K562 (cell line): ENCODE measurements around the gene IQCE. TPM values are rescaled to one million over a fixed set of nuclear protein-coding genes. Genes with fewer than 3 reads are reported as not detected.

Experiments
- ATAC-seq: fragments of 200-7000 bp; cut with Tn5 transposase; 3 replicates; pipeline ENCODE4 v1.9.1; 2020; ENCODE audit warnings: moderate library complexity
- BruUV-seq: library from RNA; stranded (reverse); fragments of 400-500 nt; replicated peaks from 2 replicates; lab custom pipeline; 2021; lab: Mats Ljungman, UMichigan
- CTCF ChIA-PET: fragments of 300-600 bp; formaldehyde crosslinking; extraction: SDS; loops from one replicate; lab custom pipeline; 2021; ENCODE audit warnings: low intra/inter-chr PET ratio; lab: Yijun Ruan, JAX
- POLR2A ChIA-PET: fragments of 300-600, 350-650 bp; sonication (Branson Sonifier 250); formaldehyde crosslinking; extraction: SDS; loops from one replicate; lab custom pipeline; 2021; ENCODE audit warnings: antibody characterized with exemption, inconsistent platforms; lab: Yijun Ruan, JAX
- DNase-seq, 4 experiments: peaks; one replicate each; pipeline versions ENCODE4 v3.0.0 to v3.0.0-alpha.2; 2011 to 2018; ENCODE audit warnings: low spot score in 3 of 4, mixed read lengths in 3 of 4; ENCODE audit errors: extremely low read depth in 1 of 4
- FAIRE-seq: peaks from 2 replicates; lab custom pipeline; 2011; peaks lifted over from hg19 to GRCh38; lab: Jason Lieb, UNC
- H2AFZ ChIP-seq: 2 replicates; pipeline ENCODE4 v1.6.0; 2011; ENCODE audit warnings: low read depth, low read length, control low read depth, inconsistent platforms
- H3K27ac ChIP-seq: fragments of 200-600 bp; 3 replicates; pipeline ENCODE4 v1.8.0; 2011; ENCODE audit warnings: low read depth, mild to moderate bottlenecking, control low read depth, inconsistent platforms, low read length, moderate library complexity, mixed read lengths; ENCODE audit errors: extremely low read depth
- H3K27me3 ChIP-seq, 2 experiments: fragments of 300-600 bp in 1 of 2; 2 replicates in 1 of 2; 3 replicates in 1 of 2; pipeline versions ENCODE4 v1.6.0 to v1.8.0; 2011; ENCODE audit warnings: inconsistent platforms in 2 of 2, low read length in 2 of 2, mild to moderate bottlenecking in 1 of 2, mixed read lengths in 1 of 2, moderate library complexity in 1 of 2; ENCODE audit not compliant: control insufficient read depth in 2 of 2, insufficient read depth in 2 of 2
- H3K36me3 ChIP-seq: fragments of 300-600 bp; 3 replicates; pipeline ENCODE4 v1.8.0; 2011; ENCODE audit warnings: mild to moderate bottlenecking, low read length, inconsistent platforms; ENCODE audit not compliant: control insufficient read depth, insufficient read depth
- H3K4me1 ChIP-seq, 2 experiments: fragments of 200-600 bp in 1 of 2; replicated peaks in 1 of 2; 2 replicates in 1 of 2; 3 replicates in 1 of 2; pipeline versions ENCODE4 v1.5.1 to v1.8.0; 2011; ENCODE audit warnings: inconsistent platforms in 2 of 2, low read length in 2 of 2, mild to moderate bottlenecking in 1 of 2, mixed read lengths in 1 of 2, moderate library complexity in 1 of 2; ENCODE audit not compliant: control insufficient read depth in 2 of 2, insufficient read depth in 2 of 2
- H3K4me2 ChIP-seq: 2 replicates; pipeline ENCODE4 v1.6.1; 2011; ENCODE audit warnings: low read length, control low read depth, inconsistent platforms, mixed read lengths; ENCODE audit not compliant: insufficient read depth
- H3K4me3 ChIP-seq: fragments of 200-600 bp; sonication (generic), shearing (Covaris generic); 2 replicates; pipeline ENCODE4 v1.5.1; 2016; ENCODE audit warnings: control low read depth, inconsistent platforms
- H3K79me2 ChIP-seq: fragments of 200-600 bp; 3 replicates; pipeline ENCODE4 v1.8.0; 2011; ENCODE audit warnings: low read length, inconsistent platforms; ENCODE audit not compliant: control insufficient read depth, insufficient read depth
- H3K9ac ChIP-seq, 2 experiments: 2 replicates each; pipeline versions ENCODE4 v1.6.0 to v1.6.1; 2011; ENCODE audit warnings: low read depth in 2 of 2, low read length in 2 of 2, control low read depth in 1 of 2, inconsistent platforms in 1 of 2, mild to moderate bottlenecking in 1 of 2, mixed read lengths in 1 of 2; ENCODE audit not compliant: insufficient read depth in 1 of 2
- H3K9me1 ChIP-seq: one replicate; pipeline ENCODE4 v1.6.0; 2011; ENCODE audit warnings: inconsistent platforms, mild to moderate bottlenecking, low read length, moderate library complexity; ENCODE audit not compliant: control insufficient read depth, insufficient read depth
- H3K9me3 ChIP-seq: replicated peaks from 2 replicates; pipeline ENCODE4 v1.5.1; 2011; ENCODE audit warnings: low read depth, low read length, inconsistent platforms; ENCODE audit not compliant: control insufficient read depth, insufficient read depth
- H4K20me1 ChIP-seq: replicated peaks from 2 replicates; pipeline ENCODE4 v1.6.1; 2011; ENCODE audit warnings: low read length, inconsistent platforms, mixed read lengths; ENCODE audit not compliant: control insufficient read depth, insufficient read depth
- C11orf30 ChIP-seq: fragments of 450-650 bp; IDR thresholded peaks from 2 replicates; pipeline ENCODE4 v1.6.1; 2016; ENCODE audit warnings: low read depth, mild to moderate bottlenecking
- EP400 ChIP-seq: fragments of 450-650 bp; IDR thresholded peaks from 2 replicates; pipeline ENCODE4 v1.6.1; 2017; ENCODE audit warnings: antibody characterized with exemption, mild to moderate bottlenecking, moderate library complexity
- GABPB1 ChIP-seq: sonication (generic); formaldehyde crosslinking; IDR thresholded peaks from 2 replicates; pipeline ENCODE4 v1.8.0; 2022; ENCODE audit warnings: mild to moderate bottlenecking, missing genetic modification reagents
- GTF2F1 ChIP-seq: IDR thresholded peaks from 2 replicates; pipeline ENCODE4 v1.6.1; 2011; ENCODE audit warnings: low read depth, low read length, improper control_type of control experiment
- KDM2B ChIP-seq: fragments of 250-450 bp; sonication (Bioruptor Pico); IDR thresholded peaks from 2 replicates; pipeline ENCODE4 v1.8.0; 2021; ENCODE audit warnings: mild to moderate bottlenecking, moderate library complexity
- KHSRP ChIP-seq: fragments of 450-650 bp; IDR thresholded peaks from 2 replicates; pipeline ENCODE4 v1.6.1; 2017
- PHF21A ChIP-seq: fragments of 450-650 bp; IDR thresholded peaks from 2 replicates; pipeline ENCODE4 v1.6.1; 2017; ENCODE audit warnings: low read depth, borderline replicate concordance
- SMARCB1 ChIP-seq: IDR thresholded peaks from 2 replicates; pipeline ENCODE4 v1.6.1; 2011; ENCODE audit warnings: improper control_type of control experiment, low read depth; ENCODE audit not compliant: insufficient read length
- SREBF2 ChIP-seq: sonication (generic); formaldehyde crosslinking; IDR thresholded peaks from 2 replicates; pipeline ENCODE4 v1.4.0; 2020; ENCODE audit warnings: mild to moderate bottlenecking, missing genetic modification reagents
- ZNF174 ChIP-seq: fragments of 250-450 bp; sonication (Bioruptor Pico); IDR thresholded peaks from 2 replicates; pipeline ENCODE4 v1.4.0; 2020; ENCODE audit warnings: mild to moderate bottlenecking
- ZNF24 ChIP-seq: fragments of 450-650 bp; IDR thresholded peaks from 2 replicates; pipeline ENCODE4 v1.6.1; 2016
- ZSCAN32 ChIP-seq: fragments of 450-650 bp; formaldehyde crosslinking; IDR thresholded peaks from 2 replicates; pipeline ENCODE4 v1.4.0; 2020; ENCODE audit warnings: mild to moderate bottlenecking, moderate library complexity
- WGBS: fragments of 100-300 bp; shearing (Covaris generic); methylation state at CpG from one replicate; pipeline ENCODE4 v1.1.6; 2016; ENCODE audit warnings: low coverage, mixed read lengths; ENCODE audit not compliant: insufficient coverage; ENCODE audit errors: missing lambda C conversion rate; 5-methylcytosine and 5-hydroxymethylcytosine counted together
- in situ Hi-C: fragments of 300-500 bp; cut with MboI; formaldehyde crosslinking; loops from 4 replicates; pipeline ENCODE4 v1.15.0; 2018; ENCODE audit warnings: inconsistent platforms, mixed read lengths
- intact Hi-C: fragments of 100-400 bp; cut with micrococcal nuclease; formaldehyde crosslinking; loops from 2 replicates; pipeline ENCODE4 v1.14.2; 2022
- polyA plus RNA-seq, 8 experiments: library from polyadenylated mRNA; depleted of rRNA in 4 of 8; stranded (reverse) in 5 of 8; unstranded in 3 of 8; fragments of >200 nt; fragmentation: Nextera tagmentation in 2 of 8; fragmentation: Illumina TruSeq in 1 of 8; extraction: Ambion mirVana in 2 of 8; extraction: Trizol in 1 of 8; gene quantifications; 2 replicates each; pipeline versions ENCODE4 v1.2.1 to v1.2.3, GENCODE V29; 2011 to 2014; ENCODE audit warnings: inconsistent platforms in 1 of 8, missing spikeins in 1 of 8
- total RNA-seq, 7 experiments: library from RNA; depleted of rRNA in 6 of 7; stranded (reverse); fragments of >200 nt in 6 of 7; fragmentation: Illumina TruSeq in 2 of 7; extraction: Trizol in 2 of 7; gene quantifications; 2 replicates each; pipeline versions ENCODE4 v1.2.1 to v1.2.3, GENCODE V29; 2011 to 2021; ENCODE audit warnings: low replicate concordance in 1 of 7
- TF ChIP-seq, protein P1 (sequence below), 2 experiments: IDR thresholded peaks in 1 of 2; conservative IDR thresholded peaks in 1 of 2; 2 replicates each; pipeline ENCODE4 v1.6.1; 2016; ENCODE audit warnings: low read depth in 2 of 2, mild to moderate bottlenecking in 1 of 2, missing compliant biosample characterization in 1 of 2, missing genetic modification characterization in 1 of 2, moderate library complexity in 1 of 2
- TF ChIP-seq, protein P2 (sequence below): fragments of 450-650 bp; IDR thresholded peaks from 2 replicates; pipeline ENCODE4 v1.7.0; 2016; ENCODE audit warnings: borderline replicate concordance

The IQCE gene
- total and polyA plus RNA-seq, 9 of the 15 experiments (the other 6 are each of a cell fraction or from before 2014, with no cell fraction given), result 0.18 to 8.5 (median 4.2) TPM

DNA sequence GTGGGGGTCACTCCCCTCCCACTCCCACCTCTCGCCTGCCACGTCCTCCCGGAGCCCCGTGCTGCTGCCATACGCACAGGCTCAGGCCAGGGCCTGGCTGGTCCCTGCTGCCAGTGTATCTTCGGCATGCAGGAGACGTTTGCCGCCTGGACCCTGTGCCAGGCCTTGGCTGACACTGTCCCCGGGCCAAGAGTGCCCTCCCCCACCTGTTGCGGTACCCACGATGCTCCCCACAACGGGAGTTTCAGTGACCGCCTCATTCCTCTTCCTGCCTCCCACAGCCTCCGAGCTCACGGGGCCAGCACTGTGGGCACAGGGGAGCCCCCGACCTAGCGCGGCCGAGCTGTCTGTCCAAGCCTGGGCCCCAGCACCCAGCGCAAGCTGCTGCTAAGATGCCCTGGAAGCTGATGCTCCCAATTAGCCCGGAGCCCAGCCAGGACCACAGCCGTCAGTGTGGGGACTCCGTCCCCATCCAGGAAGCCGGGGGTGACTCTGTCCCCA lies 80.5 kb downstream of the IQCE start:
- FAIRE-seq (no peak), DNase-seq (no peak), ATAC-seq (no peak)
- Histone ChIP-seq H3K9me3 (no peaks in the 10 kb centered on the region), H3K36me3 (no peaks in the 10 kb centered on the region), H3K9ac (peak overlapping the region in 1 of 2 experiments; percentile 5; a peak in 1 of 4 replicates), H2AFZ (no peak overlapping the region), H3K27me3 (no peaks in the 10 kb centered on the region; a peak in 1 of 5 replicates), H3K9me1 (no peaks in the 10 kb centered on the region), H3K27ac (no peak overlapping the region), H3K4me1 (peaks cover 0 to 83% of the 10 kb centered on the region in 2 experiments; a peak in 3 of 5 replicates), H3K79me2 (no peaks in the 10 kb centered on the region), H3K4me3 (no peak overlapping the region), H4K20me1 (peaks cover 15% of the 10 kb centered on the region; the same call in 1 of the 2 replicates), H3K4me2 (no peak overlapping the region)
- intact Hi-C loops (no loop called here), in situ Hi-C loops (no loop called here)
- POLR2A ChIA-PET, result no interaction called here
- BruUV-seq, result no TSS peak
- CTCF ChIA-PET, result no interaction called here
- TF ChIP-seq GABPB1 (CRISPR knock-in tag), result no peak
- TF ChIP-seq ZSCAN32 (CRISPR knock-in tag), result no peak
- TF ChIP-seq, protein P1, sequence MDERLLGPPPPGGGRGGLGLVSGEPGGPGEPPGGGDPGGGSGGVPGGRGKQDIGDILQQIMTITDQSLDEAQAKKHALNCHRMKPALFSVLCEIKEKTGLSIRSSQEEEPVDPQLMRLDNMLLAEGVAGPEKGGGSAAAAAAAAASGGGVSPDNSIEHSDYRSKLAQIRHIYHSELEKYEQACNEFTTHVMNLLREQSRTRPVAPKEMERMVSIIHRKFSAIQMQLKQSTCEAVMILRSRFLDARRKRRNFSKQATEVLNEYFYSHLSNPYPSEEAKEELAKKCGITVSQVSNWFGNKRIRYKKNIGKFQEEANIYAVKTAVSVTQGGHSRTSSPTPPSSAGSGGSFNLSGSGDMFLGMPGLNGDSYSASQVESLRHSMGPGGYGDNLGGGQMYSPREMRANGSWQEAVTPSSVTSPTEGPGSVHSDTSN (CRISPR knock-in tag; IDR thresholded peaks at IDR 0.05; ENCODE audit: low read depth), result no peak
- TF ChIP-seq, protein P1 (tag; conservative IDR thresholded peaks at IDR 0.05; ENCODE audit: low read depth), result no peak
- no peak for TF ChIP-seq KHSRP
- TF ChIP-seq KDM2B (CRISPR knock-in tag), result no peak
- TF ChIP-seq PHF21A, result no peak
- TF ChIP-seq, protein P2, sequence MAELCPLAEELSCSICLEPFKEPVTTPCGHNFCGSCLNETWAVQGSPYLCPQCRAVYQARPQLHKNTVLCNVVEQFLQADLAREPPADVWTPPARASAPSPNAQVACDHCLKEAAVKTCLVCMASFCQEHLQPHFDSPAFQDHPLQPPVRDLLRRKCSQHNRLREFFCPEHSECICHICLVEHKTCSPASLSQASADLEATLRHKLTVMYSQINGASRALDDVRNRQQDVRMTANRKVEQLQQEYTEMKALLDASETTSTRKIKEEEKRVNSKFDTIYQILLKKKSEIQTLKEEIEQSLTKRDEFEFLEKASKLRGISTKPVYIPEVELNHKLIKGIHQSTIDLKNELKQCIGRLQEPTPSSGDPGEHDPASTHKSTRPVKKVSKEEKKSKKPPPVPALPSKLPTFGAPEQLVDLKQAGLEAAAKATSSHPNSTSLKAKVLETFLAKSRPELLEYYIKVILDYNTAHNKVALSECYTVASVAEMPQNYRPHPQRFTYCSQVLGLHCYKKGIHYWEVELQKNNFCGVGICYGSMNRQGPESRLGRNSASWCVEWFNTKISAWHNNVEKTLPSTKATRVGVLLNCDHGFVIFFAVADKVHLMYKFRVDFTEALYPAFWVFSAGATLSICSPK, result no peak
- no peak for TF ChIP-seq SMARCB1
- no peak for TF ChIP-seq GTF2F1
- no peak for TF ChIP-seq ZNF174 (CRISPR knock-in tag)
- no peak for TF ChIP-seq C11orf30
- no peak for TF ChIP-seq EP400
- TF ChIP-seq SREBF2, result no peak
- TF ChIP-seq ZNF24, result no peak
- 65% methylated on average over 18 of the region's 24 CpGs for WGBS
